ENCODE results near the gene PLXNA3. TPM values are rescaled to one million over a fixed set of nuclear protein-coding genes. Genes with fewer than 3 reads are reported as not detected.

The PLXNA3 gene
- total and polyA plus RNA-seq, 2 experiments from 2014 or later: 2.7 to 5.4 TPM

GRCh38 chrX:154417157-154417556, 40.9 kb upstream of the PLXNA3 start:
- Histone ChIP-seq H3K27me3 (ENCODE audit: insufficient read depth) (no peaks in the 10 kb centered on the region), H3K4me1 (ENCODE audit: insufficient read depth) (no peaks in the 10 kb centered on the region; the same call in 1 of the 2 replicates), H3K9me2 (ENCODE audit: insufficient read depth) (no peaks in the 10 kb centered on the region), H3K79me2 (replicated peaks; ENCODE audit: insufficient read depth) (no peaks in the 10 kb centered on the region), H3K4me3 (no peak overlapping the region), H3F3A (replicated peaks; ENCODE audit: low read depth) (no peaks in the 10 kb centered on the region), H4K20me1 (replicated peaks; ENCODE audit: insufficient read depth) (no peaks in the 10 kb centered on the region), H2AFZ (no peak overlapping the region), H3K36me3 (ENCODE audit: insufficient read depth) (no peaks in the 10 kb centered on the region), H3K27ac (ENCODE audit: low read depth) (no peak overlapping the region), H3K4me2 (no peak overlapping the region)
- Mint-ChIP-seq H3K4me3 (no peak overlapping the region), H3K4me1 (no peaks in the 10 kb centered on the region), H3K27ac (no peak overlapping the region), H3K36me3 (ENCODE audit: low read depth) (peaks cover 12% of the 10 kb centered on the region), H3K9me3 (no peaks in the 10 kb centered on the region), H3K27me3 (ENCODE audit: insufficient read depth, low read depth, poor library complexity) (peaks cover 3% of the 10 kb centered on the region)
- no peak for ATAC-seq
- no peak for TF ChIP-seq NANOG (IDR thresholded peaks at IDR 0.05; ENCODE audit: borderline replicate concordance)
- no peak for TF ChIP-seq STAT1 (IDR thresholded peaks at IDR 0.05; ENCODE audit: unreplicated experiment)
- no peak for TF ChIP-seq EZH2 (IDR thresholded peaks at IDR 0.05; ENCODE audit: low read depth, unreplicated experiment)
- no peak for TF ChIP-seq CREB1 (CRISPR knock-in tag; IDR thresholded peaks at IDR 0.05; ENCODE audit: low read depth)
- TF ChIP-seq ETS1 (IDR thresholded peaks at IDR 0.05): no peak
- TF ChIP-seq REST (IDR thresholded peaks at IDR 0.05; ENCODE audit: unreplicated experiment): no peak
- TF ChIP-seq ZNF331 (CRISPR knock-in tag; IDR thresholded peaks at IDR 0.05; ENCODE audit: low read depth): no peak
- no peak for TF ChIP-seq CTCF (conservative IDR thresholded peaks at IDR 0.05; ENCODE audit: low read depth in 2 of 2)
- TF ChIP-seq POLR2AphosphoS5 (IDR thresholded peaks at IDR 0.05; ENCODE audit: low read depth): no peak
- no peak for TF ChIP-seq ZNF114 (CRISPR knock-in tag; IDR thresholded peaks at IDR 0.05)
- DNase-seq (ENCODE audit: low spot score): no peak

GRCh38 chrX:154419189-154419588, 38.9 kb upstream of the PLXNA3 start:
- ATAC-seq: no peak
- Histone ChIP-seq H3K79me2 (replicated peaks; ENCODE audit: insufficient read depth) (no peaks in the 10 kb centered on the region), H2AFZ (no peak overlapping the region), H3K27ac (ENCODE audit: low read depth) (no peak overlapping the region), H3K4me2 (no peak overlapping the region), H3K27me3 (ENCODE audit: insufficient read depth) (no peaks in the 10 kb centered on the region), H3K36me3 (ENCODE audit: insufficient read depth) (no peaks in the 10 kb centered on the region), H3K9me2 (ENCODE audit: insufficient read depth) (no peaks in the 10 kb centered on the region), H4K20me1 (replicated peaks; ENCODE audit: insufficient read depth) (no peaks in the 10 kb centered on the region), H3F3A (replicated peaks; ENCODE audit: low read depth) (no peaks in the 10 kb centered on the region), H3K4me3 (no peak overlapping the region), H3K4me1 (ENCODE audit: insufficient read depth) (no peaks in the 10 kb centered on the region)
- DNase-seq (ENCODE audit: low spot score): no peak
- Mint-ChIP-seq H3K36me3 (ENCODE audit: low read depth) (peaks cover 12% of the 10 kb centered on the region), H3K9me3 (no peaks in the 10 kb centered on the region), H3K4me1 (no peaks in the 10 kb centered on the region), H3K27me3 (ENCODE audit: insufficient read depth, low read depth, poor library complexity) (peaks cover 2% of the 10 kb centered on the region), H3K27ac (no peak overlapping the region), H3K4me3 (no peak overlapping the region)
- TF ChIP-seq EZH2phosphoT487 (IDR thresholded peaks at IDR 0.05; ENCODE audit: unreplicated experiment) (no peak), ETS1 (IDR thresholded peaks at IDR 0.05) (no peak), POLR2AphosphoS5 (IDR thresholded peaks at IDR 0.05; ENCODE audit: low read depth) (no peak), JUNB (IDR thresholded peaks at IDR 0.05; ENCODE audit: unreplicated experiment) (no peak), ZNF331 (CRISPR knock-in tag; IDR thresholded peaks at IDR 0.05; ENCODE audit: low read depth) (no peak)

Measured in GM23338 (cell line).